GM19468 (cell line): Measurements from ENCODE around the gene SLC4A4.

Experiments used
- ATAC-seq: cut with Tn5 transposase; IDR thresholded peaks from one replicate; pipeline ENCODE4 v1.9.1; 2021; ENCODE audit warnings: mild to moderate bottlenecking, moderate library complexity, moderate number of reproducible peaks; ENCODE audit not compliant: unreplicated experiment; ENCODE audit errors: extremely low read depth

SLC4A4 gene

GRCh38 chr4:71356924-71357663 lies 18.3 kb downstream of the SLC4A4 start:
- no peak for ATAC-seq

- no peak for ATAC-seq
Measured at GRCh38 chr4:71360844-71361243, 22.0 kb downstream of the SLC4A4 start.

GRCh38 chr4:71361476-71361875 lies 22.7 kb downstream of the SLC4A4 start:
- ATAC-seq: no peak

GRCh38 chr4:71366766-71367165 lies 27.9 kb downstream of the SLC4A4 start:
- ATAC-seq: no peak

GRCh38 chr4:71367546-71367945 lies 28.7 kb downstream of the SLC4A4 start:
- ATAC-seq: no peak

GRCh38 chr4:71368906-71369305 lies 30.1 kb downstream of the SLC4A4 start:
- no peak for ATAC-seq

GRCh38 chr4:71369536-71369935 lies 30.7 kb downstream of the SLC4A4 start:
- no peak for ATAC-seq

GRCh38 chr4:71375494-71375893 lies 36.7 kb downstream of the SLC4A4 start:
- no peak for ATAC-seq

GRCh38 chr4:71377561-71377960 lies 38.7 kb downstream of the SLC4A4 start:
- ATAC-seq: no peak

- no peak for ATAC-seq
Measured at GRCh38 chr4:71379126-71379525, 40.3 kb downstream of the SLC4A4 start.

GRCh38 chr4:71380788-71381187 lies 42.0 kb downstream of the SLC4A4 start:
- no peak for ATAC-seq

- no peak for ATAC-seq
Measured at GRCh38 chr4:71382125-71382899, 43.5 kb downstream of the SLC4A4 start.

GRCh38 chr4:71382900-71383560 lies 44.2 kb downstream of the SLC4A4 start:
- no peak for ATAC-seq

GRCh38 chr4:71383984-71384383 lies 45.2 kb downstream of the SLC4A4 start:
- ATAC-seq: no peak

- ATAC-seq: no peak
Measured at GRCh38 chr4:71389149-71389827, 50.5 kb downstream of the SLC4A4 start.

- ATAC-seq: no peak
Measured at GRCh38 chr4:71392109-71392508, 53.3 kb downstream of the SLC4A4 start.

GRCh38 chr4:71396382-71396781 lies 57.6 kb downstream of the SLC4A4 start:
- no peak for ATAC-seq

GRCh38 chr4:71400810-71401209 lies 62.0 kb downstream of the SLC4A4 start:
- no peak for ATAC-seq

- no peak for ATAC-seq
Measured at GRCh38 chr4:71402616-71403015, 63.8 kb downstream of the SLC4A4 start.

- no peak for ATAC-seq
Measured at GRCh38 chr4:71404049-71404448, 65.2 kb downstream of the SLC4A4 start.

GRCh38 chr4:71405791-71406190 lies 67.0 kb downstream of the SLC4A4 start:
- no peak for ATAC-seq
